DND-41 (cell line): Measurements from ENCODE around the gene NAP1L5.

Source experiments
- ATAC-seq: fragments of 200-7000 bp; cut with Tn5 transposase; 3 replicates; pipeline ENCODE4 v1.9.1; 2021; ENCODE audit warnings: low read depth; ENCODE audit not compliant: insufficient read depth
- DNase-seq: peaks from one replicate; pipeline ENCODE4 v3.0.0-alpha.2; 2020
- H2AFZ ChIP-seq: 2 replicates; pipeline ENCODE4 v1.6.0; 2012; ENCODE audit warnings: low read depth, low read length
- H3K27ac ChIP-seq: 2 replicates; pipeline ENCODE4 v1.5.1; 2012; ENCODE audit warnings: low read length, inconsistent platforms
- H3K27me3 ChIP-seq: fragments of 200-600 bp; sonication (generic); 2 replicates; pipeline ENCODE4 v1.6.0; 2012; ENCODE audit warnings: low read length, mild to moderate bottlenecking, inconsistent platforms; ENCODE audit not compliant: insufficient read depth, poor library complexity
- H3K36me3 ChIP-seq: 2 replicates; pipeline ENCODE4 v1.5.1; 2012; ENCODE audit warnings: low read length, inconsistent platforms; ENCODE audit not compliant: insufficient read depth
- H3K4me1 ChIP-seq: 2 replicates; pipeline ENCODE4 v1.5.1; 2012; ENCODE audit warnings: mild to moderate bottlenecking, low read length; ENCODE audit not compliant: insufficient read depth
- H3K4me2 ChIP-seq: 2 replicates; pipeline ENCODE4 v1.6.0; 2012; ENCODE audit warnings: mild to moderate bottlenecking, moderate library complexity, low read length, inconsistent platforms; ENCODE audit not compliant: insufficient read depth
- H3K4me3 ChIP-seq, 2 experiments: fragments of 200-600 bp in 1 of 2; shearing (Covaris generic) in 1 of 2; 2 replicates each; pipeline ENCODE4 v1.5.1; 2012 to 2016; ENCODE audit warnings: inconsistent platforms in 2 of 2, low read length in 2 of 2, mild to moderate bottlenecking in 2 of 2, low read depth in 1 of 2, moderate library complexity in 1 of 2
- H3K79me2 ChIP-seq: 2 replicates; pipeline ENCODE4 v1.6.0; 2012; ENCODE audit warnings: low read length, inconsistent platforms; ENCODE audit not compliant: insufficient read depth
- H3K9ac ChIP-seq: 2 replicates; pipeline ENCODE4 v1.6.0; 2012; ENCODE audit warnings: low read depth, mild to moderate bottlenecking, inconsistent platforms, low read length, moderate library complexity
- H3K9me3 ChIP-seq: 2 replicates; pipeline ENCODE4 v1.5.1; 2012; ENCODE audit warnings: low read length, moderate library complexity, mild to moderate bottlenecking, inconsistent platforms; ENCODE audit not compliant: insufficient read depth, severe bottlenecking
- H4K20me1 ChIP-seq: 2 replicates; pipeline ENCODE4 v1.6.0; 2012; ENCODE audit warnings: low read length; ENCODE audit not compliant: insufficient read depth
- EZH2 ChIP-seq: IDR thresholded peaks from 3 replicates; pipeline ENCODE4 v1.6.1; 2012; ENCODE audit warnings: borderline replicate concordance, low read depth, mild to moderate bottlenecking, moderate library complexity, low read length, inconsistent platforms; ENCODE audit not compliant: severe bottlenecking
- TF ChIP-seq, protein P1 (sequence below): IDR thresholded peaks from 2 replicates; pipeline ENCODE4 v1.5.1; 2012; ENCODE audit warnings: borderline replicate concordance, low read length, moderate library complexity, mild to moderate bottlenecking; ENCODE audit not compliant: poor library complexity, severe bottlenecking; ENCODE audit errors: extremely low read depth

Gene NAP1L5

DNA sequence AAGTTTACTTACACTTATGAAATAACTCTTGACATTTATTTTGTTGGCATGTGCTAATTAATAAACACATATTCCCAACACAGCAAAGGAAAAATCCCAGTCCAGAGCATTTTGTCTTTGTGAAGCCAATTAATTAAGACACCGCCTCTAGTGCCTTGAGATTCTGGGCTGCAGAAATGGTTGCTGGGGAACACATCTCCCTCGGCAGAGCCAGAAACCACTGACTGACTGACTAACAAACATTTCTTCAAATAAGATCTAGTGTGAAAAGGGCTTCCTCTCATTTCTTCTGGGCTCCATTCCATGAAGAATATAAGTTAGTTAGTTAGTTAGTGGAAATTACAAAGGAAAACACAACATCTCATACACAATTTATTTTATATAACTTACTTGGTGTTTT, 28.4 kb upstream of the NAP1L5 start:
- ATAC-seq = no peak
- no peaks in the 10 kb centered on the region for H3K27me3 ChIP-seq
- no peaks in the 10 kb centered on the region for H4K20me1 ChIP-seq
- no peaks in the 10 kb centered on the region for H3K4me1 ChIP-seq
- no peak overlapping the region for H3K4me3 ChIP-seq
- H3K27ac ChIP-seq = no peak overlapping the region
- TF ChIP-seq EZH2 = no peak
- TF ChIP-seq, protein P1, sequence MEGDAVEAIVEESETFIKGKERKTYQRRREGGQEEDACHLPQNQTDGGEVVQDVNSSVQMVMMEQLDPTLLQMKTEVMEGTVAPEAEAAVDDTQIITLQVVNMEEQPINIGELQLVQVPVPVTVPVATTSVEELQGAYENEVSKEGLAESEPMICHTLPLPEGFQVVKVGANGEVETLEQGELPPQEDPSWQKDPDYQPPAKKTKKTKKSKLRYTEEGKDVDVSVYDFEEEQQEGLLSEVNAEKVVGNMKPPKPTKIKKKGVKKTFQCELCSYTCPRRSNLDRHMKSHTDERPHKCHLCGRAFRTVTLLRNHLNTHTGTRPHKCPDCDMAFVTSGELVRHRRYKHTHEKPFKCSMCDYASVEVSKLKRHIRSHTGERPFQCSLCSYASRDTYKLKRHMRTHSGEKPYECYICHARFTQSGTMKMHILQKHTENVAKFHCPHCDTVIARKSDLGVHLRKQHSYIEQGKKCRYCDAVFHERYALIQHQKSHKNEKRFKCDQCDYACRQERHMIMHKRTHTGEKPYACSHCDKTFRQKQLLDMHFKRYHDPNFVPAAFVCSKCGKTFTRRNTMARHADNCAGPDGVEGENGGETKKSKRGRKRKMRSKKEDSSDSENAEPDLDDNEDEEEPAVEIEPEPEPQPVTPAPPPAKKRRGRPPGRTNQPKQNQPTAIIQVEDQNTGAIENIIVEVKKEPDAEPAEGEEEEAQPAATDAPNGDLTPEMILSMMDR = no peak
- DNase-seq = no peak
- no peak overlapping the region for H2AFZ ChIP-seq
- H3K36me3 ChIP-seq = peaks cover 31% of the 10 kb centered on the region
- no peak overlapping the region for H3K4me2 ChIP-seq
- H3K9ac ChIP-seq = no peak overlapping the region
- no peaks in the 10 kb centered on the region for H3K79me2 ChIP-seq
- H3K9me3 ChIP-seq = no peaks in the 10 kb centered on the region

DNA sequence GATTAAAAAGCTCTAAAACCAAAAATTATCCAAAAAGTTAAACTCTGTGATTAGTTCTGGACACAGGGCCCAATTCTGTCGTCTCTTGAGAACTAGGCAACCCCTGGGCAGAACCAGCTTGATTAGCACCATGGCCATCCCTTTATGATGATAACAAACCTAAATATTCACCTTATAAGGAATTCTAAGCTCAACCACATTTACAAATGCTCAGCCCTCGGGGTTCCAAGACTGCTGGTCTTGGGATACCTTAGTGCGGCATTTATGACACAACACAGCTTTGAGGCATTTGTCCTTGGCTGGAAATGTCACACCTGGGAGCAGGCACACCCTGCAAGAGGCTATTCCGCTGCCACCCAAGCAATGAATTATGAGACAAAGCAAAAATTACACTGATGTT, 27.5 kb upstream of the NAP1L5 start:
- no peaks in the 10 kb centered on the region for H3K79me2 ChIP-seq
- no peaks in the 10 kb centered on the region for H3K9me3 ChIP-seq
- ATAC-seq (no peak), DNase-seq (no peak)
- no peak overlapping the region for H3K27ac ChIP-seq
- TF ChIP-seq EZH2 = no peak
- TF ChIP-seq, protein P1 = no peak
- H3K9ac ChIP-seq = no peak overlapping the region
- H4K20me1 ChIP-seq = no peaks in the 10 kb centered on the region
- H3K27me3 ChIP-seq = no peaks in the 10 kb centered on the region
- H3K4me2 ChIP-seq = no peak overlapping the region
- no peak overlapping the region for H2AFZ ChIP-seq
- H3K4me1 ChIP-seq = no peaks in the 10 kb centered on the region
- peaks cover 31% of the 10 kb centered on the region for H3K36me3 ChIP-seq
- H3K4me3 ChIP-seq = no peak overlapping the region

DNA sequence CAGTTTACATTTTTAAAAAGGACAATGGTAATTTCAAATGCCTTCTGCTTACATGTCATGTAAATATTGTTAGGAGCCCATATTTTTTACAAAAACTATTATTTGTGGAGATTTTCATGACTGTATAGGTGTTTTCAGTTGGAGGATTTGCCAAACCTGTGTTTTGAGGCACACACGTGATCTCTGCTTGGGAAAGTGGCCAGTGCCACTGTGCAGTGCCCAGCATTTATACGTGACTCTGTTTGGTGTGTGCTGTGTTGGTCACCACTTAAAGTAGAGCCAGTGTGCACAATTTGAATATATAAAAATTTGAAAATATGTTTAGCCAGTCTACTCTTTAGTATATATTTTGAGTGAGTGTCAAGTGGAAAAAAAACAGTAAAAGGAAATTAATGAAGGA, 26.8 kb upstream of the NAP1L5 start:
- Histone ChIP-seq H2AFZ (no peak overlapping the region), H3K4me3 (no peak overlapping the region), H4K20me1 (no peaks in the 10 kb centered on the region), H3K4me2 (no peak overlapping the region), H3K79me2 (no peaks in the 10 kb centered on the region), H3K4me1 (no peaks in the 10 kb centered on the region), H3K36me3 (peaks cover 29% of the 10 kb centered on the region), H3K9me3 (no peaks in the 10 kb centered on the region), H3K9ac (no peak overlapping the region), H3K27ac (no peak overlapping the region), H3K27me3 (no peaks in the 10 kb centered on the region)
- TF ChIP-seq, protein P1 = no peak
- TF ChIP-seq EZH2 = no peak
- no peak for DNase-seq
- ATAC-seq = no peak

DNA sequence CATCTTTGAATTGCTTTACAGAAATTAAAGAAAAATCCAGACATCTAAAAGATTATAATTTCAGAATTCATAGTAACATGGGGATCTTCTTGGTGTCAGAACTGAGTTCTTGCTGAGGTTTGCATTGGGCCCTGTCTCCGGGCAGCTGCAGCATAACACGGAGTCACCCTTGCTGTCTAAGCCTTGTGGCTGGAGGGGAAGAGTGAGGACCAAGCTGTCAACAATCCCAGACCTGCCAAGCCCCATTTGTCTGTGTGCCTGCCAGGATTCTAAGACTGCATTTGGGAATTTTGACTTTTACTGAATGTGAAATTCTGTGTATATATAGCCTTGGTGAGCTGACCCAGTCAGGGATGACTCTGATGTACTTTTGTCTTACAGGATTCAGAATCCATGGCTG, 25.2 kb upstream of the NAP1L5 start:
- H4K20me1 ChIP-seq = no peaks in the 10 kb centered on the region
- no peak overlapping the region for H3K4me2 ChIP-seq
- no peaks in the 10 kb centered on the region for H3K27me3 ChIP-seq
- no peaks in the 10 kb centered on the region for H3K79me2 ChIP-seq
- peaks cover 29% of the 10 kb centered on the region for H3K36me3 ChIP-seq
- no peak overlapping the region for H3K27ac ChIP-seq
- H3K4me3 ChIP-seq = no peak overlapping the region
- peaks cover 1% of the 10 kb centered on the region for H3K9me3 ChIP-seq
- TF ChIP-seq, protein P1 = no peak
- ATAC-seq = no peak
- no peak overlapping the region for H2AFZ ChIP-seq
- no peaks in the 10 kb centered on the region for H3K4me1 ChIP-seq
- DNase-seq = no peak
- H3K9ac ChIP-seq = no peak overlapping the region
